GM23338 (cell line): ENCODE results near the gene TOR2A.

ENCODE experiments used
- CREB1 ChIP-seq: fragments of 250-450 bp; sonication (Bioruptor Pico); IDR thresholded peaks from 2 replicates; pipeline ENCODE4 v1.5.0; 2020; ENCODE audit warnings: low read depth, mild to moderate bottlenecking, moderate library complexity
- EZH2 ChIP-seq: fragments of 200-600 bp; sonication (generic); IDR thresholded peaks from one replicate; pipeline ENCODE4 v1.8.0; 2017; ENCODE audit warnings: antibody characterized with exemption, mild to moderate bottlenecking, low read depth; ENCODE audit not compliant: unreplicated experiment
- EZH2phosphoT487 ChIP-seq: fragments of 200-600 bp; sonication (generic); IDR thresholded peaks from one replicate; pipeline ENCODE4 v1.8.1; 2018; ENCODE audit warnings: antibody characterized with exemption; ENCODE audit not compliant: unreplicated experiment
- JUNB ChIP-seq: IDR thresholded peaks from one replicate; pipeline ENCODE4 v1.6.1; 2016; ENCODE audit warnings: antibody characterized with exemption; ENCODE audit not compliant: unreplicated experiment
- NANOG ChIP-seq: IDR thresholded peaks from 2 replicates; pipeline ENCODE4 v1.6.1; 2016; ENCODE audit warnings: antibody characterized with exemption, borderline replicate concordance
- POLR2AphosphoS5 ChIP-seq: IDR thresholded peaks from 2 replicates; pipeline ENCODE4 v1.6.1; 2016; ENCODE audit warnings: antibody characterized with exemption, low read depth
- STAT1 ChIP-seq: IDR thresholded peaks from one replicate; pipeline ENCODE4 v1.6.1; 2016; ENCODE audit warnings: antibody characterized with exemption; ENCODE audit not compliant: unreplicated experiment
- ZNF114 ChIP-seq: fragments of 250-450 bp; sonication (Bioruptor Pico); IDR thresholded peaks from 2 replicates; pipeline ENCODE4 v1.5.0; 2020; ENCODE audit warnings: mild to moderate bottlenecking, moderate library complexity
- TF ChIP-seq, protein P1 (sequence below), 2 experiments: fragments of 200-600 bp in 1 of 2; sonication (generic) in 1 of 2; conservative IDR thresholded peaks; 2 replicates each; pipeline versions ENCODE4 v1.5.1 to v1.6.1; 2016 to 2017; ENCODE audit warnings: antibody characterized with exemption in 2 of 2, low read depth in 2 of 2, mild to moderate bottlenecking in 2 of 2, moderate library complexity in 1 of 2
- TF ChIP-seq, protein P2 (sequence below): IDR thresholded peaks from one replicate; pipeline ENCODE4 v1.6.1; 2018; ENCODE audit warnings: antibody characterized with exemption; ENCODE audit not compliant: unreplicated experiment

DNA sequence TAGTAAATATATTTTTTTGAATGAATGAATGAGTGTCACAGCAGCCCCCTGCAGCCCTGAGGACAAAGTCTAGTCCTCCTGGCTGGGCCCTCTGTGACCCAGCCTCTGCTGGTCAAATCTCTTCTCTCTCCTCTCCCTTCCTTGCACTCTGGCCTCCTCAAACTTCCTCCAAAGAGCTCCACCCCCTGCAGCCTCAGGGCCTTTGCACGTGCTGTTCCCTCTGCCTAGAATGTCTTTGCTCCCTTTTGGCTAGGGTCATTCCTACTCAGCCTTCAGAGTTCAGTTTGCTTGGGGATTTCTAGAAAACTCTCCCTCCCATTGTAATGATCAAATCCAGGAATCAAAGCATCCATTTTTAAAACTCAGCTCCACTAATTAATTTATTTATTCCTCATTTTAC lies 30.3 kb upstream of the TOR2A start:
- TF ChIP-seq, protein P1, sequence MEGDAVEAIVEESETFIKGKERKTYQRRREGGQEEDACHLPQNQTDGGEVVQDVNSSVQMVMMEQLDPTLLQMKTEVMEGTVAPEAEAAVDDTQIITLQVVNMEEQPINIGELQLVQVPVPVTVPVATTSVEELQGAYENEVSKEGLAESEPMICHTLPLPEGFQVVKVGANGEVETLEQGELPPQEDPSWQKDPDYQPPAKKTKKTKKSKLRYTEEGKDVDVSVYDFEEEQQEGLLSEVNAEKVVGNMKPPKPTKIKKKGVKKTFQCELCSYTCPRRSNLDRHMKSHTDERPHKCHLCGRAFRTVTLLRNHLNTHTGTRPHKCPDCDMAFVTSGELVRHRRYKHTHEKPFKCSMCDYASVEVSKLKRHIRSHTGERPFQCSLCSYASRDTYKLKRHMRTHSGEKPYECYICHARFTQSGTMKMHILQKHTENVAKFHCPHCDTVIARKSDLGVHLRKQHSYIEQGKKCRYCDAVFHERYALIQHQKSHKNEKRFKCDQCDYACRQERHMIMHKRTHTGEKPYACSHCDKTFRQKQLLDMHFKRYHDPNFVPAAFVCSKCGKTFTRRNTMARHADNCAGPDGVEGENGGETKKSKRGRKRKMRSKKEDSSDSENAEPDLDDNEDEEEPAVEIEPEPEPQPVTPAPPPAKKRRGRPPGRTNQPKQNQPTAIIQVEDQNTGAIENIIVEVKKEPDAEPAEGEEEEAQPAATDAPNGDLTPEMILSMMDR (conservative IDR thresholded peaks at IDR 0.05; ENCODE audit: low read depth in 2 of 2), result no peak
- TF ChIP-seq STAT1 (no peak), ZNF114 (CRISPR knock-in tag) (no peak), POLR2AphosphoS5 (no peak), NANOG (no peak), EZH2 (no peak), EZH2phosphoT487 (no peak), CREB1 (CRISPR knock-in tag) (no peak), JUNB (no peak)
- TF ChIP-seq, protein P2, sequence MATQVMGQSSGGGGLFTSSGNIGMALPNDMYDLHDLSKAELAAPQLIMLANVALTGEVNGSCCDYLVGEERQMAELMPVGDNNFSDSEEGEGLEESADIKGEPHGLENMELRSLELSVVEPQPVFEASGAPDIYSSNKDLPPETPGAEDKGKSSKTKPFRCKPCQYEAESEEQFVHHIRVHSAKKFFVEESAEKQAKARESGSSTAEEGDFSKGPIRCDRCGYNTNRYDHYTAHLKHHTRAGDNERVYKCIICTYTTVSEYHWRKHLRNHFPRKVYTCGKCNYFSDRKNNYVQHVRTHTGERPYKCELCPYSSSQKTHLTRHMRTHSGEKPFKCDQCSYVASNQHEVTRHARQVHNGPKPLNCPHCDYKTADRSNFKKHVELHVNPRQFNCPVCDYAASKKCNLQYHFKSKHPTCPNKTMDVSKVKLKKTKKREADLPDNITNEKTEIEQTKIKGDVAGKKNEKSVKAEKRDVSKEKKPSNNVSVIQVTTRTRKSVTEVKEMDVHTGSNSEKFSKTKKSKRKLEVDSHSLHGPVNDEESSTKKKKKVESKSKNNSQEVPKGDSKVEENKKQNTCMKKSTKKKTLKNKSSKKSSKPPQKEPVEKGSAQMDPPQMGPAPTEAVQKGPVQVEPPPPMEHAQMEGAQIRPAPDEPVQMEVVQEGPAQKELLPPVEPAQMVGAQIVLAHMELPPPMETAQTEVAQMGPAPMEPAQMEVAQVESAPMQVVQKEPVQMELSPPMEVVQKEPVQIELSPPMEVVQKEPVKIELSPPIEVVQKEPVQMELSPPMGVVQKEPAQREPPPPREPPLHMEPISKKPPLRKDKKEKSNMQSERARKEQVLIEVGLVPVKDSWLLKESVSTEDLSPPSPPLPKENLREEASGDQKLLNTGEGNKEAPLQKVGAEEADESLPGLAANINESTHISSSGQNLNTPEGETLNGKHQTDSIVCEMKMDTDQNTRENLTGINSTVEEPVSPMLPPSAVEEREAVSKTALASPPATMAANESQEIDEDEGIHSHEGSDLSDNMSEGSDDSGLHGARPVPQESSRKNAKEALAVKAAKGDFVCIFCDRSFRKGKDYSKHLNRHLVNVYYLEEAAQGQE, result no peak
